ENCODE measurements around the gene GATB. TPM values are rescaled to one million over a fixed set of nuclear protein-coding genes. Genes with fewer than 3 reads are reported as not detected.

The GATB gene
- total RNA-seq, 1 donor from 2014 or later, result 11.1 TPM

- no peak for FAIRE-seq
- no peak for TF ChIP-seq CTCF (IDR thresholded peaks at IDR 0.05; ENCODE audit: insufficient read depth, low read length, severe bottlenecking)
- H3K27me3 ChIP-seq (ENCODE audit: control insufficient read depth, insufficient read depth, low read length), result peaks cover 1% of the 10 kb centered on the region
- no peak for DNase-seq (ENCODE audit: low read depth)
- H3K4me3 ChIP-seq (ENCODE audit: low read depth, low read length), result no peak overlapping the region
- H3K36me3 ChIP-seq (ENCODE audit: control insufficient read depth, insufficient read depth, low read length), result no peaks in the 10 kb centered on the region
Observed at GRCh38 chr4:151807220-151807619, 46.4 kb upstream of the GATB start.

GRCh38 chr4:151806511-151806927 lies 45.7 kb upstream of the GATB start:
- DNase-seq (ENCODE audit: low read depth) (no peak), FAIRE-seq (no peak)
- Histone ChIP-seq H3K27me3 (ENCODE audit: control insufficient read depth, insufficient read depth, low read length) (peaks cover 1% of the 10 kb centered on the region), H3K36me3 (ENCODE audit: control insufficient read depth, insufficient read depth, low read length) (no peaks in the 10 kb centered on the region), H3K4me3 (ENCODE audit: low read depth, low read length) (no peak overlapping the region)
- no peak for TF ChIP-seq CTCF (IDR thresholded peaks at IDR 0.05; ENCODE audit: insufficient read depth, low read length, severe bottlenecking)

- Histone ChIP-seq H3K27me3 (ENCODE audit: control insufficient read depth, insufficient read depth, low read length) (peaks cover 1% of the 10 kb centered on the region), H3K4me3 (ENCODE audit: low read depth, low read length) (no peak overlapping the region), H3K36me3 (ENCODE audit: control insufficient read depth, insufficient read depth, low read length) (no peaks in the 10 kb centered on the region)
- FAIRE-seq, result no peak
- no peak for TF ChIP-seq CTCF (IDR thresholded peaks at IDR 0.05; ENCODE audit: insufficient read depth, low read length, severe bottlenecking)
- DNase-seq (ENCODE audit: low read depth), result no peak
Observed at GRCh38 chr4:151804821-151805220, 44.0 kb upstream of the GATB start.

GRCh38 chr4:151804086-151804630 lies 43.4 kb upstream of the GATB start:
- H3K36me3 ChIP-seq (ENCODE audit: control insufficient read depth, insufficient read depth, low read length), result no peaks in the 10 kb centered on the region
- FAIRE-seq (no peak), DNase-seq (ENCODE audit: low read depth) (no peak)
- H3K4me3 ChIP-seq (ENCODE audit: low read depth, low read length), result no peak overlapping the region
- no peak for TF ChIP-seq CTCF (IDR thresholded peaks at IDR 0.05; ENCODE audit: insufficient read depth, low read length, severe bottlenecking)
- H3K27me3 ChIP-seq (ENCODE audit: control insufficient read depth, insufficient read depth, low read length), result peaks cover 1% of the 10 kb centered on the region

- FAIRE-seq (no peak), DNase-seq (ENCODE audit: low read depth) (no peak)
- H3K4me3 ChIP-seq (ENCODE audit: low read depth, low read length), result no peak overlapping the region
- H3K36me3 ChIP-seq (ENCODE audit: control insufficient read depth, insufficient read depth, low read length), result no peaks in the 10 kb centered on the region
- no peaks in the 10 kb centered on the region for H3K27me3 ChIP-seq (ENCODE audit: control insufficient read depth, insufficient read depth, low read length)
- no peak for TF ChIP-seq CTCF (IDR thresholded peaks at IDR 0.05; ENCODE audit: insufficient read depth, low read length, severe bottlenecking)
Observed at GRCh38 chr4:151803246-151803645, 42.4 kb upstream of the GATB start.
